Esophagus muscularis mucosa (tissue), 4 donors: Measurements from ENCODE around the gene MTREX. TPM values are rescaled to one million over a fixed set of nuclear protein-coding genes. Genes with fewer than 3 reads are reported as not detected.

Experiments used
- DNase-seq: peaks from one replicate; pipeline ENCODE4 v3.0.0-alpha.2; 2017; ENCODE audit errors: extremely low spot score
- H3K27ac ChIP-seq, 4 donors: fragments of 200-600 bp; sonication (generic); replicated peaks in 1 of 4; 1 replicate in 3 of 4; 2 replicates in 1 of 4; pipeline ENCODE4 v1.5.1; 2016 to 2019; ENCODE audit warnings: mild to moderate bottlenecking in 1 of 4
- H3K27me3 ChIP-seq, 4 donors: fragments of 200-600 bp; sonication (generic); one replicate each; pipeline versions ENCODE4 v1.5.1 to v1.6.0; 2016 to 2019
- H3K36me3 ChIP-seq, 4 donors: fragments of 200-600 bp; sonication (generic); one replicate each; pipeline ENCODE4 v1.5.1; 2016 to 2019
- H3K4me1 ChIP-seq, 4 donors: fragments of 200-600 bp; sonication (generic); one replicate each; pipeline ENCODE4 v1.5.1; 2016 to 2019
- H3K4me3 ChIP-seq, 4 donors: fragments of 200-600 bp; sonication (generic); 1 replicate in 2 of 4; 2 replicates in 2 of 4; pipeline ENCODE4 v1.5.1; 2016 to 2019; ENCODE audit warnings: mild to moderate bottlenecking in 4 of 4, moderate library complexity in 1 of 4
- H3K9me3 ChIP-seq, 4 donors: fragments of 200-600 bp; sonication (generic); 1 replicate in 3 of 4; 2 replicates in 1 of 4; pipeline ENCODE4 v1.5.1; 2016 to 2019
- CTCF ChIP-seq, 3 experiments: fragments of 200-600 bp in 2 of 3; fragments of 450-650 bp in 1 of 3; sonication (generic) in 2 of 3; IDR thresholded peaks; one replicate each; pipeline ENCODE4 v1.5.1; 2017 to 2019; ENCODE audit warnings: antibody characterized with exemption in 3 of 3, mild to moderate bottlenecking in 2 of 3, moderate library complexity in 1 of 3
- EP300 ChIP-seq: sonication (generic); formaldehyde crosslinking; IDR thresholded peaks from one replicate; pipeline ENCODE4 v1.6.1; 2017; ENCODE audit warnings: antibody characterized with exemption
- POLR2A ChIP-seq: fragments of 450-650 bp; IDR thresholded peaks from one replicate; pipeline ENCODE4 v1.6.1; 2017; ENCODE audit warnings: antibody characterized with exemption, moderate library complexity, mild to moderate bottlenecking, low read depth
- POLR2AphosphoS5 ChIP-seq, 2 donors: sonication (generic); formaldehyde crosslinking; IDR thresholded peaks; one replicate each; pipeline ENCODE4 v1.6.1; 2017; ENCODE audit warnings: antibody characterized with exemption in 2 of 2
- WGBS: methylation state at CpG from one replicate; pipeline ENCODE4 v1.1.5; 2018; 5-methylcytosine and 5-hydroxymethylcytosine counted together
- intact Hi-C: fragments of 100-400 bp; cut with DNase I; formaldehyde crosslinking; loops from one replicate; pipeline ENCODE4 v1.15.1; 2023
- total RNA-seq, 4 donors: library from RNA; depleted of rRNA; stranded (reverse); fragments of >200 nt; gene quantifications; one replicate each; pipeline versions ENCODE4 v1.1.0 to v1.2.1, GENCODE V29; 2016

Gene MTREX
- total RNA-seq, 4 donors from 2014 or later, result 53.7 to 64.0 (median 62.3) TPM

DNA sequence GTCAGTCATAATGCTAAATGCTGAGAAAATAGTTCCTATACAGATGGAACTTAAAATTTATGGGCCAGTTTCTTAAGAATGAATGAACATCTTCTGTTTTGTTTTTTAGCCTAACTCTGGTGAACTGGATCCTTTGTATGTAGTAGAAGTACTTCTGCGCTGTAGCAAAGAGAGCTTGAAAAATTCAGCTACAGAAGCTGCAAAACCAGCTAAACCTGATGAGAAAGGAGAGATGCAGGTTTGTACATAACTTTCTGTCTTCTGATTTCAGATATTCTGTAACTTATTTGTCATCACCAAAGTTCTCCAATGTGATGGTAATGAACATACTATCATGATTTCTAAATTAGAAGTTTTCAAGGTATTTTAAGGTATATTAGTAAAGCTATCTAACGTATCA is 80.1 kb downstream of the MTREX start:
- 95% methylated on average over 2 of the region's 2 CpGs for WGBS
- Histone ChIP-seq H3K4me1 (no peaks in the 10 kb centered on the region), H3K36me3 (peaks cover 1 to 58% (median 22%) of the 10 kb centered on the region in 4 donors), H3K9me3 (peaks cover 0 to 17% (median 3%) of the 10 kb centered on the region in 4 donors), H3K27ac (no peak overlapping the region), H3K4me3 (no peak overlapping the region), H3K27me3 (no peaks in the 10 kb centered on the region)
- no peak for DNase-seq
- TF ChIP-seq POLR2AphosphoS5 (IDR thresholded peaks at IDR 0.05), result no peak
- TF ChIP-seq EP300, result no peak
- TF ChIP-seq CTCF (IDR thresholded peaks at IDR 0.05), result no peak
- no peak for TF ChIP-seq POLR2A
- intact Hi-C loops, result no loop called here

- 97% methylated on average over 2 of the region's 2 CpGs for WGBS
- no peaks in the 10 kb centered on the region for H3K4me1 ChIP-seq
- no peak overlapping the region for H3K27ac ChIP-seq
- no peak overlapping the region for H3K4me3 ChIP-seq
- TF ChIP-seq POLR2A (no peak), EP300 (no peak), CTCF (IDR thresholded peaks at IDR 0.05) (no peak), POLR2AphosphoS5 (IDR thresholded peaks at IDR 0.05) (no peak)
- DNase-seq, result no peak
- H3K9me3 ChIP-seq, result peaks cover 0 to 10% (median 0%) of the 10 kb centered on the region in 4 donors
- intact Hi-C loops, result no loop called here
- no peaks in the 10 kb centered on the region for H3K27me3 ChIP-seq
- peaks cover 0 to 56% (median 17%) of the 10 kb centered on the region in 4 donors for H3K36me3 ChIP-seq
Observed at GRCh38 chr5:55391707-55392106, 83.9 kb downstream of the MTREX start.

- H3K4me1 ChIP-seq, result no peaks in the 10 kb centered on the region
- intact Hi-C loops, result no loop called here
- no peak overlapping the region for H3K4me3 ChIP-seq
- no peak for DNase-seq
- peaks cover 0 to 55% (median 19%) of the 10 kb centered on the region in 4 donors for H3K36me3 ChIP-seq
- no peak overlapping the region for H3K27ac ChIP-seq
- no peak for TF ChIP-seq POLR2AphosphoS5 (IDR thresholded peaks at IDR 0.05)
- H3K27me3 ChIP-seq, result no peaks in the 10 kb centered on the region
- WGBS, result 100% methylated on average over 1 of the region's 1 CpG
- H3K9me3 ChIP-seq, result peaks cover 0 to 10% (median 0%) of the 10 kb centered on the region in 4 donors
Observed at GRCh38 chr5:55392669-55393068, 84.9 kb downstream of the MTREX start.

DNA sequence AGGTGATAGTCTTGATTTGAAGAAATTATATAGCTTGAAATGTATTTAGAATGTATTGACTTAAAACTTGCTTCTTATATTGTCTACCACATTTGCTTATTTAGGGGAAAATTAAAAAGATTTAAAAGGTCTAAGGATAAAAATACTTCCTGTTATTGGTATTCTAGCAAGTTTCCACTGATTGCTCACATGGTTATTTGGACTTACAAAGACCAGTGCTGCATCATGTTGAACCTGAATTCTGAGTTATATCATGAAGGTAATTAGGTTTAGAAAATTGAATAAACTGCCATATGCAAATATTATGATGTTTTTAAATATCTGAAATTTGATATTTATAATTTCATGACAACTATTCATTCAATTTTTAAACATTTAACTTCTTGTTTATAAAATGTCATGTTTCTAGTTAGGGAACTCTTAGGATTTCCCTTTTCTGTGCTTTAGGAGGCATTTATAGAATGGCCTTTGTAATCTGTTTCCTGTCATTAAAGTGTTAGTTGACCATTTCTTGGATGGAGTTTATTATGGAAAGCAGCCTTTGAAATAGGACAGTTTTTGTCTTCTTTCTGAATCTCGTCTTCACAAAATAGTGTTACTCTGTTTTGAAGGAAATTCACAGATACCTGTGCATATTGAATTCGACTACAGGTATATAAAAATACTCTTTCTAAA is 85.8 kb downstream of the MTREX start:
- WGBS, result 35% methylated on average over 2 of the region's 2 CpGs
- H3K4me3 ChIP-seq, result no peak overlapping the region
- H3K4me1 ChIP-seq, result no peaks in the 10 kb centered on the region
- H3K27ac ChIP-seq, result no peak overlapping the region
- H3K36me3 ChIP-seq, result peaks cover 0 to 49% (median 18%) of the 10 kb centered on the region in 4 donors
- TF ChIP-seq CTCF (IDR thresholded peaks at IDR 0.05) (no peak), EP300 (no peak), POLR2AphosphoS5 (IDR thresholded peaks at IDR 0.05) (no peak), POLR2A (no peak)
- no peaks in the 10 kb centered on the region for H3K27me3 ChIP-seq
- intact Hi-C loops, result no loop called here
- DNase-seq, result no peak
- peaks cover 0 to 10% (median 0%) of the 10 kb centered on the region in 4 donors for H3K9me3 ChIP-seq

- Histone ChIP-seq H3K27ac (no peak overlapping the region), H3K9me3 (no peaks in the 10 kb centered on the region), H3K4me1 (no peaks in the 10 kb centered on the region), H3K27me3 (no peaks in the 10 kb centered on the region), H3K36me3 (peaks cover 13 to 79% (median 51%) of the 10 kb centered on the region in 4 donors), H3K4me3 (no peak overlapping the region)
- DNase-seq, result no peak
- TF ChIP-seq CTCF (IDR thresholded peaks at IDR 0.05) (peak in 1 of 3 experiments; percentile 25), EP300 (no peak)
- intact Hi-C loops, result no loop called here
- WGBS, result 73% methylated on average over 2 of the region's 2 CpGs
Observed at GRCh38 chr5:55402199-55402598, 94.4 kb downstream of the MTREX start.
